NB4 (cell line): Measurements from ENCODE around the gene CDH4.

Experiments
- DNase-seq: peaks from one replicate; pipeline ENCODE4 v3.0.0; 2010; ENCODE audit warnings: low read depth
- H3K4me3 ChIP-seq: one replicate; pipeline ENCODE4 v1.5.1; 2011; ENCODE audit warnings: mild to moderate bottlenecking, low read depth, low read length, moderate library complexity
- MYC ChIP-seq: IDR thresholded peaks from 2 replicates; pipeline ENCODE4 v1.6.1; 2011; ENCODE audit warnings: low read depth, low read length
- POLR2A ChIP-seq: IDR thresholded peaks from 2 replicates; pipeline ENCODE4 v1.6.1; 2011; ENCODE audit warnings: mild to moderate bottlenecking; ENCODE audit not compliant: insufficient read length; ENCODE audit errors: extremely low read depth
- TF ChIP-seq, protein P1 (sequence below): IDR thresholded peaks from one replicate; pipeline ENCODE4 v1.5.1; 2012; ENCODE audit warnings: low read depth, low read length
- TF ChIP-seq, protein P2 (sequence below): IDR thresholded peaks from 2 replicates; pipeline ENCODE4 v1.6.1; 2011; ENCODE audit warnings: low read depth, low read length

Gene CDH4

DNA sequence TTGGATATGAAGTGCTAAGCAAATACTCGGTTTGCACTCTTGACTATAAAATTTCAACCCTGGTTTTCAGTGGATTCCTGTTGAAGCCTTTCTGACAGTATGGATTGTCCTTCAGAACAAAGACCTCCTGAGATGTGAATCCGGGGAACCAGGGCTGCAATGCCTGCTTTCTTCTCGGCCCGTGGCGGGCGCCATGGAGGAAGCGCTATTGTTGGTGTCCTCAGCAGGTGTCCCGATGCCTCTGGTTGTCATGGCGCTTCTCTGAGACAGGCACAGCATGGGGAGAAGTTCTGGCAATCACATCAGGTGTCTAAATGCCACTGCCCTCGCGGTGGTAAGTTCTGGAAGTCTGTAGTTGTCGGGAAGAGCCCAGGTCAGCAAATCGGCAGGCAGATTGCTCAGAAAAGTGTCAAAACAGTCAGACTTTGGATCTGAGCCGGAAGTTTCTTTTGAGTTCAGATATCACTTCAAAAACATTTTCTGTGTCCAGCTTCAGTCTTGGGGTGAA is 188.5 kb downstream of the CDH4 start:
- no peak for DNase-seq
- TF ChIP-seq MYC (no peak), POLR2A (no peak)
- TF ChIP-seq, protein P1, sequence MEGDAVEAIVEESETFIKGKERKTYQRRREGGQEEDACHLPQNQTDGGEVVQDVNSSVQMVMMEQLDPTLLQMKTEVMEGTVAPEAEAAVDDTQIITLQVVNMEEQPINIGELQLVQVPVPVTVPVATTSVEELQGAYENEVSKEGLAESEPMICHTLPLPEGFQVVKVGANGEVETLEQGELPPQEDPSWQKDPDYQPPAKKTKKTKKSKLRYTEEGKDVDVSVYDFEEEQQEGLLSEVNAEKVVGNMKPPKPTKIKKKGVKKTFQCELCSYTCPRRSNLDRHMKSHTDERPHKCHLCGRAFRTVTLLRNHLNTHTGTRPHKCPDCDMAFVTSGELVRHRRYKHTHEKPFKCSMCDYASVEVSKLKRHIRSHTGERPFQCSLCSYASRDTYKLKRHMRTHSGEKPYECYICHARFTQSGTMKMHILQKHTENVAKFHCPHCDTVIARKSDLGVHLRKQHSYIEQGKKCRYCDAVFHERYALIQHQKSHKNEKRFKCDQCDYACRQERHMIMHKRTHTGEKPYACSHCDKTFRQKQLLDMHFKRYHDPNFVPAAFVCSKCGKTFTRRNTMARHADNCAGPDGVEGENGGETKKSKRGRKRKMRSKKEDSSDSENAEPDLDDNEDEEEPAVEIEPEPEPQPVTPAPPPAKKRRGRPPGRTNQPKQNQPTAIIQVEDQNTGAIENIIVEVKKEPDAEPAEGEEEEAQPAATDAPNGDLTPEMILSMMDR = no peak
- TF ChIP-seq, protein P2, sequence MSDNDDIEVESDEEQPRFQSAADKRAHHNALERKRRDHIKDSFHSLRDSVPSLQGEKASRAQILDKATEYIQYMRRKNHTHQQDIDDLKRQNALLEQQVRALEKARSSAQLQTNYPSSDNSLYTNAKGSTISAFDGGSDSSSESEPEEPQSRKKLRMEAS = no peak
- H3K4me3 ChIP-seq = no peak overlapping the region

DNA sequence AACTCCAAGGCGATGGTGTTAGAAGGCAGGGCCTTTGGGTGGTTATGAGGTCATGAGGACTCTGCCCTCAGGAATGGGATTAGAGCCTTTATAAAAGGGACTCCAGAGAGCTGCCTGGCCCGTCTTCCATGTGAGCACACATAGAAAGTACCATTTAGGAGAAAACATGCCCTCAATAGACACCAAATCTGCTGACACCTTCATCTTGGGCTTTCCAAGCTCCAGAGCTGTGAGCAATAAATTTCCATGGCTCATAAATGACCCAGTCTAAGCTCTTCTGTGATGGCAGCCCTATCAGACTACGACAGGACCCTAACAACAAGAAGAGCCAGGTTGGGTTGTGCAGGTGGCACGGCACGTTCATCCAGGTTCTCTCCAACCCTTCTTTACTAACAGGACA is 189.5 kb downstream of the CDH4 start:
- TF ChIP-seq, protein P2 = no peak
- TF ChIP-seq, protein P1 = no peak
- no peak for TF ChIP-seq MYC
- no peak overlapping the region for H3K4me3 ChIP-seq
- DNase-seq = no peak

DNA sequence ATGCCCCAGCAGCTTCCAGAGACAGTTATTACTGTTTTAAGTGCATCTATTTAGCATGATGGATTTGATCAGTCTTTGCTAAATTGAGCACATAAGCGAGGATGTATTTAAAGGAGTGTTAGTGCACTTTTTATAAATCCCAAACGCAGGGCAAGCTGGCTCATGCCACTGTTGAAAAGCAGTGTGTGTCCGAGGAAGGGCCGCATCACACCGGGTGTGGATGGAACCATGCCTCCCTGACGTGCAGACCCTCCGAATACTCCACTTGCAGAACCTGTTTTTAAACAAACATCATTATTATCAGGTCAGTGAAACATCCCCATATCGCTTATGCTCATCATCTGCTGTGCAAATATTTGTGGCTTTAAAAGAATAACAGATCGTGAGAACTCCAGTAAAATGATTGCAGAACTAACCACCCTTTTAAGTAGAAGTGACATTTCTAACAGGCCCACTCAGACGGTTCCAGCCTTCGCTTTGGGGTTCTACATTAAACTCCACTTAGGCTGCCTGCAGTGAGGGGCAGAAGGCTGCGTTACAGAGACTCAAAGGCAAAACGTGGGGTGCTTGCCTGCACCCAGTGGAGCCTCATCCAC is 190.1 kb downstream of the CDH4 start:
- H3K4me3 ChIP-seq = no peak overlapping the region
- TF ChIP-seq POLR2A (no peak), MYC (no peak)
- TF ChIP-seq, protein P1 = no peak
- TF ChIP-seq, protein P2 = no peak
- no peak for DNase-seq

DNA sequence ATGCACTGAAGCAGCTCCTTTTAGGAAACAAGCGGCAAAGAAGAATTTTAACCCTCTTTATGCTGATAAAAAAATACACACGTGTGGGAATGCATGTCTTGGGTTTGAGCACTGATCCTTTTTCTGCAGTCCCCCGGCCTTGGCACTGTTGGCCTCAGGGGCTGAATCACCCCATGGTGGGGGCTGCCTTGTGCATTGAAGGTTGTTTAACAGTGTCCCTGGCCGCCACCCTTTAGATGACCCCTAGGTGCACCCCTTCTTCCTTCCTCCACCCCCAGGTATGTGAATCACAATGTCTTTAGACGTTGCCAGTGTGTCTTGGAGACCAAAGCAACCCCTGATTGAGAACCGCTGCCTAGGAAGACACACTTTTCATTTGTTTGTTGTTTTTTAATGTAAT is 190.7 kb downstream of the CDH4 start:
- TF ChIP-seq POLR2A (no peak), MYC (no peak)
- TF ChIP-seq, protein P2 = no peak
- TF ChIP-seq, protein P1 = no peak
- no peak overlapping the region for H3K4me3 ChIP-seq
- no peak for DNase-seq

DNA sequence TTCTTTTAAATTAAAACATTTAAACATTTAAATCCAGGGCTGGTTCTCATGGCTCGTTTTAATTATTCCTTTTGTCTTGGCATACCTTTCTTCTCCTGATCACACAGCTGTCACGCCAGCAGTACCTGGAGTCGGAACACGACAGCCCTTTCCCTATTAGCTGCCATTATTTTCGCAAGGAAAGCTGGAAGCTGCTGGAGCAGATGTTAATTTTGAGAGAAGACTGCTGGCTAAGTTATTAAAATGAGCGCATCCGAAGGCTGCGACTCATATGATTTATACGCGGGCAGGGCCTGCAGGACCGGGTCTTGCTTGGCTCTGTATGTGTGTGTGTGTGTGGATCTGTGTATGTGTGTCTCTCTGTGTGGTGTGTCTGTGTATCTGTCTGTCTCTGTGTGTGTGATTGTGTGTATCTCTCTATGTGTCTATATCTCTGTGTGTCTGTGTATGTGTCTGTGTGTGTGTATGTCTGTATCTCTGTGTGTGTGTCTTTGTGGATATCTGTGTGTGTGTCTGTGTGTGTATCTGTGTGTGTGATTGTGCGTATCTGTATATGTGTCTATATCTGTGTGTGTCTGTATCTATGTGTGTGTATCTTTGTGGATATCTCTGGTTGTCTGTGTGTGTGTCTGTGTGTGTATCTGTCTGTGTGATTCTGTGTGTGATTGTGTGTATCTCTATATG is 191.5 kb downstream of the CDH4 start:
- no peak overlapping the region for H3K4me3 ChIP-seq
- no peak for DNase-seq
- TF ChIP-seq, protein P2 = no peak
- TF ChIP-seq POLR2A (no peak), MYC (no peak)
- TF ChIP-seq, protein P1 = no peak
